NCI-H2081 treated with DMSO at 0.1 percent for 48 hours (cell line): ENCODE results near the gene SMG1.
"Not testable (repeated sequence)": the region's sequence is repeated elsewhere in the genome, so short reads cannot be mapped to it uniquely, and the experiment has no call there.

Source experiments
- DNase-seq: peaks from one replicate; lab custom pipeline; 2025; lab: John Stamatoyannopoulos, UW

SMG1 gene

DNA sequence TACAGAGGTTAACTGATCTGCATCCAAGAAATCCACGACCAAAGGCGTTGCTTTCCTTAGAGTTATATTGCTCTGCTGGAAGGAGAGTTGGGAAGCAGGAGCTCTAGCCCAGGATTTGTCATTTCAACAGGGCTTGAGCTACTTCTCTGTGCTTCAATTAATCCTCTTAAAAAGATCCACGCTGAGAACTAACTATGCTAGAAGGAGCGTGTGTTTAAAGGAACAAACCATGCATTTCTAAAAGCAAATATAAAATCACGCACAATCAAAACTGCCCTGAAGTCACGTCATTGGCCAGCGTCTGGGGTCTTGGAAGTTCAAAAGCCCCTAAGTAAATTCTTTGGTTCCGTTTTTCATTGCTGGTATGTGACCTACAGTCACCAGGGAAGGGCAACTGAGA is 125.9 kb downstream of the SMG1 start:
- DNase-seq, result no peak

- DNase-seq, result no peak
Measured at GRCh38 chr16:18799500-18799899, 126.7 kb downstream of the SMG1 start.

DNA sequence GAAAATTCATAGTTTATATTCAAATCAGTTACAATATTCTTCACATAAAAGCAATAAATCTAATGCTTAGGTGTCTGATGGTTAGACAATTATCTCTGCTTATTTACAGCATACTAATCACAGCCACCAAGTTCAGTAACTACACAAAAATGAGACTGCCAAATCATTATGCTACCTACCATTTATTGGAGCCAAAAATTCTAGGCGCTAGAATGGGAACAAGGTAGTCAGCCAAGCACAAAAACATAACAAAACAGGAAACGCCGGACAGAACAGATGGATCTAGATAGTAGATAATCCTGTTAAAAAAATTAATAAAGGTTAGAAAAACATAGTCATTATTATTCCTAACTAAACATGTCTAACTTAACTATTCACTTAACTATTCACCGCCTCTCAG is 128.5 kb downstream of the SMG1 start:
- no peak for DNase-seq

GRCh38 chr16:18796377-18796776 is 129.8 kb downstream of the SMG1 start:
- no peak for DNase-seq

DNA sequence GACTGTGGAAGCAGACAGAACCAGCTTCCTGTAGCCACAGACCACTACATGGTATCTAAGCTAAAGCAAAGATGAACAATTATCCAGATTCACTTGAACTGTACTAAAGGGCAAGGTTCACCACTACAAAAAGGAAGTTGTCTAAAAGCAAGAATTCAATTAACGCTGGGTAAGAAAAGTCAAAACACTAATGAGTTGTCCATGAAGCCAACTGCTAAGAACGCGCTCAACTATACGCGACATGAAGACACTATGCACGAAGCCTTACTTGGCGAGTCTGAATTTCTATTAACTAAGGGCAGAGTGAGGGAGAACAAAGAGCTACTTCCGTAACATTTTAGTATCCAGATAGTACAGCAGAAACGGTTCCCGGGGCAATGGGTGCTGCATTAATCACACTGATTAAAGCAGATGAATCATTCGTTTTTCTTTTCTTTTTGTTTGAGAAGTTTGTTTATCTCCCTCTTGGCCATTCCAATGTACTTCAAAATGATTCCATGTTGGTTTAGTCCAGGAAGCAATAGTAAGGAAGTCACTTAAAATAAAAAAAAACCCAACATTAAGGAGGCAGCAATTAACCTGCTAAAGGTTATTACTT is 133.3 kb downstream of the SMG1 start:
- DNase-seq, result no peak

GRCh38 chr16:18789850-18790706 is 136.1 kb downstream of the SMG1 start, which contains the start of gene RPS15A:
Gene RPS15A, minus strand, starts transcription at chr16:18790334. Its CDS starts 1,221 bp downstream, at chr16:18789113.
- DNase-seq, result peak; percentile 85

- no peak for DNase-seq
Measured at GRCh38 chr16:18789515-18789849, 136.7 kb downstream of the SMG1 start.

DNA sequence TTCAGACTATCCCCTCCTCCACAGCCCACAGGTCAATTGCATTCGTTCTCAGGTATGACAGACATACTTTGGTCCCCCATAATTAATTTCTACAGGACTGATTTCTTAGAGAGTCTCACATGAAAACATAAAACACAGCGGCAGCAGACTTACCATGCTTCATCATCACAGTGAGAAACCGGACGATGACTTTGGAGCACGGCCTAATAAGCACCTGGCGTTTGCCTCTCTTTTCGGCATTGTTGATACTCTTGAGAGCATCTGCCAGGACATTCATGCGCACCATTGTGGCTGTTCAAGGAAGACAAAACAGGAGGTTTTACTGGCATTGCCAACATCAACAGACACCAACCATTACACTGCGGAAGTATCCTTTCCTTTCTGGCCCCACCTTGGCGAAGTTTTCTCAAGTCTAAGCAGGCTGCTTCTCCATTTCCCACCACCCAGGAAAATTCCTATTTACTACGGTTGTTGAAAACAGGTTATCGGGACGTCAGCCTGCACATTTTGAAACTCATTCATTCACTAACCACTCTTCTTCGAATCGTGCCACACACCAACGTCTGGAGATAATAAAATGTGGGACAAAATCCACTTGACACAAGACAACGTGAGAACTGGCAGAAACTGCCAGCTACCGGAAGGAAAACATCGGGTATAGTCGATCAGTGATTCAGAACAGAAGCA is 137.2 kb downstream of the SMG1 start:
- DNase-seq, result no peak

DNA sequence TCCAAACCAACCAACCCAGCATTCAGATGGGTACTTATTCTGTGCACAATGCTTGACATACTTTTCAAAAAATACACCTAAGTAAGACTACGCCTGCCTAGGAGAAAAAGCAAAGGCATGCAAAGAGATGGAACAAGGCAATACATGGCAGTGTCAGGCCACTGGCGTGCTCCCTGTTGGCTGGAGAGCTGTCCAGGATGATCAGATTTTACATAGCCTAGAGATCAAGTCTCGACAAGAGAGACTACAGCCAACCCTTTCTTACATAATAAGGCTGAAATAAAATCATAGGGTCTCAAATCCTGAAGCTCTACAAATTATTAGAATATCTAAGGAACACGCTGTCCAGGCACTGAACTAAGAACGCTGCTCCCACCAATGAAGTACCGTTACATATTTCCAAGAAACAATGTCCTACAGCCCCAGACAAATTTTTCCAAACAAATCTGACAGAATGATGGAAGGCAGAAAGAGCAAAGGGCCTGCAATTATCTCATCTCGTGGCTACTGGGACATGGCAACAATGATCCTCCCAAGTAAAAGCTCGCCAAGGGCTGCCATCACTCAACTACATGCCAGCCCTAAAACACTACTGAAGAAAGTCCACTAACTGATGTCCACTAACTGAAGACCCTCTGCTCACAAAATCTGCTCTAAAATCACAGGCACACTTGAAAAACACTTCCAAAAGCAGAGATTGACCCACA is 141.1 kb downstream of the SMG1 start:
- no peak for DNase-seq

DNA sequence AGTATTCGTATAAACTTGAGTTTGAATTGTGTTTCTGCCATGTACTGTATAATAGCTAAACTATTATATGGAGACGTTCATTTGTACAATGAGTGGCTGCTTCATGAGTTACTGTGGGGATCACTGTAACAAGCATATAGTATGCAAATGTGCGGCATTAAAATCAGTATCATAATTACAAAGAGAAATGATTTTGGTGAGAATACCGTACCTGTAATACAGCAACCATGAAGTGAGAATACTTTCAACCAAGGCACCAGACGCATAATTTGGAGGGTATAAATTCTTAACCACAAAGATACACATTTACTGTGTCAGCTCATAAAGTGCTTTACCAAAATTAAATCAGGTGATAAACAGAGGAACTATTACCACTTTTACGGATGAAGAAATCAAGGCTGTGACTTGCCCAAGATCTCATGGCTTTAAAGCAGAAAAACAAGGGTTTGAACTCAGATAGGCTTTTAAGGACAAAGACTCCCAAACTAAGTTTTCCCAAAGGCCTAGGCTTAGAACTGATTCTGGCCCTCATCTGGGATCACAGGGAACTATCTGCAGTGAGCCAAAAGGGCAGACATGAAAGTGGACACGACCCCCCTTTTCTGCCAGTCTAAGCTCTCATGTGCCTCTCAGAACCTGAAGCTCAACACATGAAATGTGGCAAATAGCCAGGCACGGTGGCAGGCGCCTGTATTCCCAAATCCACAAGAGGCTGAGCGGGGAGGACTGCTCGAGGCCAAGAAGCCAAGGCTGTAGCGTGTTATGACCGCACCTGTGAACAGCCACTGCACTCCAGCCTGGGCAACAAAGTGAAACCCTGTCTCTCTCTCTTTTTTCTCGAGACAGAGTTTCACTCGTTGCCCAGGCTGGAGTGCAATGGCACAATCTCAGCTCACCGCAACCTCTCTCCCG is 142.5 kb downstream of the SMG1 start:
- no peak for DNase-seq

DNA sequence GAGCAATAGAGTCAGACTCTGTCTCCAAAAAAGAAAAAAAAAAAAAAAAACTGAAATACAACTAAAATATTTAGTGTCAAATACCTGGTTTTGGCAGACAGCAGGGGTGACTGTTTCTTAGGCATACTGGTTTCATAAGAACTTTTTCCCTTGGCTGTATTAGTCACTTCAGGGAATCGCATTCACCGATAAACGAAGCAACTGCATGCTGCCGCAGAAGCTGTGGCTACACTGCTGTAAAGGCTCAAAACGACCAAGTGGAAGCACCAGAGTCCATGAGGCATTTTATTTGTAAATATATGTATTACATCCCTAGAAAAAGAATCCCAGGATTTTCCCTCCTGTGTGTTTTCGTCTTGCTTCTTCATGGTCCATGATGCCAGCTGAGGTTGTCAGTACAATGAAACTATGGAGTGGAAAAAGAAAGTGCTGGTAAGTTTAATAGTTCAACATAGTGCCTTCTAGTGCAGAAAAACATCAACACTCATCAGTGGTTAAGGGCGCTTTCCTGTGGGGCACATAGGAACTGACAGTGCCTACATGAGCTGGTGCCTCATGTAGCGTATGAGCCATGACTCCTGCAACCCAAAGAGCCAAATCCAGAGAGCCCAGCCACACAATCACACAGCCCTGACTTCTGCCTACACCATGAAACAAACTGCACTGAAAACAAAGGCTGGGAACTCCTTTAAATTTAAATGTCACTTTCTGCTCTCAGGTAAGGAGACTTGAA is 143.3 kb downstream of the SMG1 start:
- DNase-seq, result no peak

DNA sequence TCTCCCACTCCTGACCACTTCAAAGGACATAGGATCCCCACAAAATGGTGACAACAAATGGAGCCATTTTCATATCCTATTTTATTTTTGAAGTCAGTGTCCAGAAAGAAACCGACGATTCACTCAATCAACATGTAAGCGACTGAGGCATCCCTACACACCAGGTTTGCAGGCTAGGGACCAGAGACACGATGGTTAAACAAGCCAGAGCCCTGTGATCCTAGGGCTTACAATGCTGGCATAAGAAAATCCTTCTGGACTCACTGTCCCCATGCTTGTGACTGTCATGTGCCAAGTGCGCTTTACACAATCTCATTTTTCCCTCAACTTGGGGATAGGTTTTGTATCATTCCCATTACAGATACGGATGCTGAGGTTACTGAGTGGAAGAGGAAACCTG is 145.0 kb downstream of the SMG1 start:
- DNase-seq, result not testable (repeated sequence)

DNA sequence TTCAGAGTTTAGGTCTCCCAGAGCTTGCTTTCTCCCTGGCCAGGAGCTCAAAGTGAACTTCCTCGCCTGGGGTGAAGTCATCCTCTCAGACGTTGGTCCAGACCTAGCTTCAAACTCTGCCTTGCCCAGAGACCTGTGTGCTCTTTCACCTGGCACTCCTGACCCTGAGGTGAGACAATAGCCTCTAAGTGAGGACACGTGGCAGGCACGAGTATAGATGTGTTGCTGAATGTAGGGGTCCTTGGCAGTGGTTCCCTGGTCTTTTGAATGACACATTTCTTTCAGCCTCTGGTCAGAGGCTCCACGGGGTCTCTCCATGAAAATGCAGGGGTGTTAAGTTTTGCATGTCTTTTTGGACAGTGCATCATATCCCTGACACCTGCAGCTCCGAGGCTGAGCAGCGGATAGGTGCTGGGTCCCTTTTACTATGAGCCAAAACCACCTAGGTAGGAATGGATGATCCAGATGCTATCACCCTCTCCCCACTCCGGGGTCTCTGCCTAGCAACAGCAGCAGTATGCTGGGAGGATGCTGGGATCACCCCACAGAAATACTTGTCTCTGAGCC is 145.7 kb downstream of the SMG1 start:
- DNase-seq, result not testable (repeated sequence)

GRCh38 chr16:18777664-18778063 is 148.5 kb downstream of the SMG1 start:
- DNase-seq, result not testable (repeated sequence)

DNA sequence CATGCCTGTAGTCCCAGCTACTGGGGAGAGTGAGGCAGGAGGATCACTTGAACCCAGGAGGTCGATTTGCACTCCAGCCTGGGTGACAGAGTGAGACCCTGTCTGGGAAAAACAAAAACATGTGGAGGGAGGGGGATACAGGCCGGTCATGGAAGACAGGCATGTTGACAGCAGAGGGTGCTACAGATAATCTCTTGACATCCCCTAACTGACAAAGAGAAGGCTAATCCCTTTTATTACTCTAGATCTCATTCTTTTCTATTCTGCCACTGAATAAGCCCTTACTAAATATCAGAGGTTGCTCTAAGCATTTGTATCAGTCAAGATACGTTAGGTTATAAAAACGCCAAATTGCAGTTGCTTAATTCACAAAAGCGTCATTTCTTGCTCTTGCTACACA is 149.9 kb downstream of the SMG1 start:
- not testable (repeated sequence) for DNase-seq

GRCh38 chr16:18774651-18775050 is 151.6 kb downstream of the SMG1 start:
- DNase-seq, result not testable (repeated sequence)

DNA sequence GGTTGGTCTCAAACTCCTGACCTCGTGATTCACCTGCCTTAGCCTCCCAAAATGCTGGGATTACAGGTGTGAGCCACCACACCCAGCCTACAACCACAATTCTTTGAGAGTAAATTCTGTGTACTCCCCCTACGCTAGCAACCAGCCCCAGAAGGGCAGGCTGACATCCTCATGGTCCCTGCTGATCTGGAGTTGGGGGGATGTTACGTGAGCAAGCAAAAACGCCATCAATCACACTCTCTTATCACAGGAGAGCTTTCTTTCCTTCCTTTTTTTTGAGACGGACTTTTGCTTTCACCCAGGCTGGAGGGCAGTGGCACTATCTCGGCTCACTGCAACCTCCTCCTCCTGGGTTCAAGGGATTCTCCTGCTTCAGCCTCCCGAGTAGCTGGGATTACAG is 154.0 kb downstream of the SMG1 start:
- DNase-seq, result not testable (repeated sequence)

DNA sequence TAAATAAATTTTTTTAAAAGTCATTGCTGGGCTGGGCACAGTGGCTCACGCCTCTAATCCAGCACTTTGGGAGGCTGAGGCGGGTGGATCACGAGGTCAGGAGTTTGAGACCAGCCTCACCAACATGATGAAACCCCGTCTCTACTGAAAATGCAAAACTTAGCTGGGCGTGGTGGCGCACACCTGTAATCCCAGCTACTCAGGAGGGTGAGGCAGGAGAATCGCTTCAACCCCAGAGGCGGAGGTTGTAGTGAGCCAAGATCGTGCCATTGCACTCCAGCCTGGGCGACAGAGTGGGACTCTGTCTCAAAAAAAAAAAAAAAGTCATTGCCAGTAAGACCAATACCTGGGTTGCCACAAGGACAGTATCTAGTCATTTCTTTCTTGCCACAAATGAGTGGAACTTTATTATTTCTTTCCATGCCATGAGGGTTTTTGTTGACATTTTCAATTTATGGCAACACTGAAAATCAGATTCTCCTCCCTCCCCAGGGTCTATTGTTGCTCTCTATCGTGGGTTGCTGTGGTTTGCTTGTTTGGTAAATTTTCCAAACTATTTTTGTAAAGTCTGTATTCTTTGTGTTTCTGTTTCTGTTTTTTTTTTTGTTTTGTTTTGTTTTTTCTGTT is 155.8 kb downstream of the SMG1 start:
- DNase-seq, result not testable (repeated sequence)

- DNase-seq, result not testable (repeated sequence)
Measured at GRCh38 chr16:18767217-18767616, 159.0 kb downstream of the SMG1 start.

GRCh38 chr16:18762713-18763112 is 163.5 kb downstream of the SMG1 start:
- not testable (repeated sequence) for DNase-seq
